A673 (cell line): Measurements from ENCODE around the gene PTPN11. TPM values are rescaled to one million over a fixed set of nuclear protein-coding genes. Genes with fewer than 3 reads are reported as not detected.
A peak's percentile ranks its signal among the peaks of the same experiment; 100 is the strongest.
"Not testable (repeated sequence)": the region's sequence is repeated elsewhere in the genome, so short reads cannot be mapped to it uniquely, and the experiment has no call there.

ENCODE experiments used
- BruUV-seq: library from RNA; stranded (reverse); fragments of 400-500 nt; replicated peaks from 2 replicates; lab custom pipeline; 2021; lab: Mats Ljungman, UMichigan
- CTCF ChIA-PET: fragments of 300-600 bp; sonication (Branson Sonifier 250); formaldehyde crosslinking; loops from one replicate; lab custom pipeline; 2022; ENCODE audit warnings: antibody characterized with exemption; lab: Charles Lee
- POLR2A ChIA-PET: fragments of 300-600 bp; sonication (Branson Sonifier 250); formaldehyde crosslinking; loops from one replicate; lab custom pipeline; 2022; ENCODE audit warnings: antibody characterized with exemption; ENCODE audit not compliant: low non-redundant PET; lab: Charles Lee
- DNase-seq: peaks from one replicate; pipeline ENCODE4 v3.0.0-alpha.2; 2015; ENCODE audit warnings: low spot score
- H3K27ac ChIP-seq: fragments of 200-600 bp; sonication (generic); 2 replicates; pipeline ENCODE4 v1.5.1; 2016; ENCODE audit warnings: mixed run types, low read depth, mild to moderate bottlenecking, mixed read lengths, antibody characterized with exemption, low read length; ENCODE audit not compliant: poor library complexity, severe bottlenecking
- H3K27me3 ChIP-seq: fragments of 200-600 bp; sonication (generic); replicated peaks from 2 replicates; pipeline ENCODE4 v1.6.1; 2017; ENCODE audit warnings: mixed run types, low read depth, mild to moderate bottlenecking, mixed read lengths, antibody characterized with exemption, low read length; ENCODE audit not compliant: insufficient read depth, poor library complexity
- H3K36me3 ChIP-seq: fragments of 200-600 bp; sonication (generic); 2 replicates; pipeline ENCODE4 v1.6.1; 2016; ENCODE audit warnings: mixed run types, mild to moderate bottlenecking, mixed read lengths, antibody characterized with exemption, low read length; ENCODE audit not compliant: insufficient read depth, poor library complexity, severe bottlenecking
- H3K4me1 ChIP-seq: fragments of 200-600 bp; sonication (generic); 2 replicates; pipeline ENCODE4 v1.6.1; 2017; ENCODE audit warnings: mixed run types, mild to moderate bottlenecking, mixed read lengths, antibody characterized with exemption, low read length; ENCODE audit not compliant: insufficient read depth, poor library complexity, severe bottlenecking
- H3K4me3 ChIP-seq: fragments of 200-600 bp; sonication (generic); 2 replicates; pipeline ENCODE4 v1.5.1; 2016; ENCODE audit warnings: low read depth, mixed run types, mild to moderate bottlenecking, mixed read lengths, low read length; ENCODE audit not compliant: poor library complexity, severe bottlenecking
- H3K9me3 ChIP-seq: fragments of 200-600 bp; sonication (generic); 2 replicates; pipeline ENCODE4 v1.6.1; 2016; ENCODE audit warnings: mixed run types, low read depth, mild to moderate bottlenecking, mixed read lengths, antibody characterized with exemption, low read length; ENCODE audit not compliant: poor library complexity, severe bottlenecking
- CTCF ChIP-seq: fragments of 300-800, 200-600 bp; sonication (generic); conservative IDR thresholded peaks from 2 replicates; pipeline ENCODE4 v1.5.1; 2017; ENCODE audit warnings: low read depth, mild to moderate bottlenecking, antibody characterized with exemption, low read length, moderate library complexity, mixed read lengths
- EZH2 ChIP-seq: fragments of 200-600 bp; sonication (generic); IDR thresholded peaks from 2 replicates; pipeline ENCODE4 v1.6.1; 2017; ENCODE audit warnings: borderline replicate concordance, low read depth, mild to moderate bottlenecking, mixed read lengths, antibody characterized with exemption, low read length; ENCODE audit not compliant: poor library complexity, severe bottlenecking
- intact Hi-C: fragments of 100-400 bp; cut with micrococcal nuclease; formaldehyde crosslinking; loops from one replicate; pipeline ENCODE4 v1.10.0; 2022; ENCODE audit not compliant: unreplicated experiment
- total RNA-seq: library from RNA; stranded (reverse); gene quantifications from 2 replicates; pipeline ENCODE4 v1.2.3, GENCODE V29; 2021

PTPN11 gene
- total RNA-seq, 1 experiment from 2014 or later, result 158 TPM

DNA sequence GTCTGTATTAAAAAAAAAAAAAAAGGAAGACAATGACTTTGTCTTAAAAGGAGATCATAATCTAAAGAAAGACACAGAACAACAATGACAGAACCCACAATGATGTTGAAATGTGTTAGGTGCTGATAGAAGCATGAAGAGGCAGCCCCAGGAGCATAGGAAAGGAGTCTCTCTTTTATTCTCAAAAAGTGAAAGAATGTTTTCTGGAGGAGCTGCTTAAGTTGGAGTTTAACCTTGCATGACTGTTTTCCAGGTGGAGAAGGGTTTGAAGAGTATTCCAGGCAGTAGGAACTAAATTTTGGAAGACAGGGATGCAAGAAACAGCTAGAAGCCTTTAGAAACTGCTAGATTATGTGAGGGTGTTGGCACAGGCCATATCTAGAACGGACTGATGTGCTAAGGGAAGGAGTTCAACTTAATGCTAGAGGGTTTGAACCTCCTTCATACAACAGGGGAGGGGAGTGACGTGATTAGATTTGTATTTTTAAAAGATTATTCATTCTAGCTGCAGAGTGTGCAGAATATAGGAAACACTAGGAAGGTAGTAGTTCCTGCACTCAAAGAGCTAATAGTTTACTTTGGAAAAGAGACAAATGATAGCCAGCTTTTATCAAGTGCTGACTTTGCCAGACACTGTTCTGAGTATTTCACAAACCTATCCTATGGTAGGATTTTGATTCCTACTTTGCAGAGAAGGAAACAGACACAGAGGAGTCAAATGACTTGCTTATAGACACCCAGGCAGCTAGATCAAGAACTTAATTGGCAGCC, 4.7 kb upstream of the PTPN11 start:
- Histone ChIP-seq H3K27me3 (no peaks in the 10 kb centered on the region), H3K9me3 (no peaks in the 10 kb centered on the region), H3K4me3 (no peak overlapping the region), H3K36me3 (peaks cover under 1% of the 10 kb centered on the region), H3K27ac (no peak overlapping the region), H3K4me1 (no peaks in the 10 kb centered on the region)
- TF ChIP-seq CTCF, result no peak
- TF ChIP-seq EZH2, result no peak
- POLR2A ChIA-PET, result no interaction called here
- no TSS peak for BruUV-seq
- CTCF ChIA-PET, result interaction anchor here (0.6 kb wide), 1 partner anchor 205 kb away, joined by 3 read pairs; no protein-coding TSS in a partner anchor
- no peak for DNase-seq
- intact Hi-C loops, result loop anchor here (10.0 kb wide), 1 partner anchor 589 kb away; no protein-coding TSS in a partner anchor

- intact Hi-C loops, result loop anchor here (10.0 kb wide), 1 partner anchor 591 kb away; no protein-coding TSS in a partner anchor
- BruUV-seq, H3K27me3 ChIP-seq, POLR2A ChIA-PET, H3K27ac ChIP-seq, H3K4me1 ChIP-seq, H3K36me3 ChIP-seq, H3K4me3 ChIP-seq, H3K9me3 ChIP-seq, DNase-seq: not testable (repeated sequence)
- CTCF ChIA-PET, result interaction anchor here (0.6 kb wide), 2 partner anchors 121 to 218 kb away, joined by 3 to 5 read pairs; no protein-coding TSS in a partner anchor
Observed at GRCh38 chr12:112415457-112415856, 3.3 kb upstream of the PTPN11 start.

GRCh38 chr12:112418273-112418607, 507 bp upstream of the PTPN11 start:
- intact Hi-C loops, result loop anchor here (10.0 kb wide), 1 partner anchor 593 kb away; no protein-coding TSS in a partner anchor
- BruUV-seq, result TSS peak; percentile 89
- POLR2A ChIA-PET, result no interaction called here

More at GRCh38 chr12:112418273-112418607, 507 bp upstream of the PTPN11 start:
- TF ChIP-seq CTCF, result no peak
- TF ChIP-seq EZH2, result no peak
- peaks cover 9% of the 10 kb centered on the region for H3K4me1 ChIP-seq
- DNase-seq, result no peak
- H3K36me3 ChIP-seq, result no peaks in the 10 kb centered on the region
- H3K4me3 ChIP-seq, result peak overlapping the region; percentile 100
- H3K27me3 ChIP-seq, result no peaks in the 10 kb centered on the region
- H3K9me3 ChIP-seq, result no peaks in the 10 kb centered on the region
- H3K27ac ChIP-seq, result peak overlapping the region; percentile 93
- CTCF ChIA-PET, result interaction anchor here (0.6 kb wide), 1 partner anchor 225 kb away, joined by 3 read pairs; no protein-coding TSS in a partner anchor
